Fibroblast of skin of scalp (primary cell): ENCODE data around the gene IL9.
"Not testable (repeated sequence)": the region's sequence is repeated elsewhere in the genome, so short reads cannot be mapped to it uniquely, and the experiment has no call there.

ENCODE experiments used
- DNase-seq: peaks from one replicate; pipeline ENCODE4 v3.0.0-alpha.2; 2013

Gene IL9

GRCh38 chr5:135867599-135867998 lies 28.0 kb downstream of the IL9 start:
- no peak for DNase-seq

- no peak for DNase-seq
Measured at GRCh38 chr5:135866016-135866415, 29.6 kb downstream of the IL9 start.

GRCh38 chr5:135864503-135865435 lies 30.9 kb downstream of the IL9 start:
- no peak for DNase-seq

- no peak for DNase-seq
Measured at GRCh38 chr5:135862744-135863143, 32.9 kb downstream of the IL9 start.

- no peak for DNase-seq
Measured at GRCh38 chr5:135862086-135862485, 33.6 kb downstream of the IL9 start.

- no peak for DNase-seq
Measured at GRCh38 chr5:135861641-135862040, 34.0 kb downstream of the IL9 start.

- no peak for DNase-seq
Measured at GRCh38 chr5:135859641-135860040, 36.0 kb downstream of the IL9 start.

- DNase-seq, result not testable (repeated sequence)
Measured at GRCh38 chr5:135859186-135859585, 36.5 kb downstream of the IL9 start.

GRCh38 chr5:135857630-135858311 lies 37.9 kb downstream of the IL9 start:
- no peak for DNase-seq

GRCh38 chr5:135851915-135852845 lies 43.5 kb downstream of the IL9 start:
- no peak for DNase-seq

GRCh38 chr5:135851186-135851914 lies 44.3 kb downstream of the IL9 start:
- DNase-seq, result no peak

- DNase-seq, result no peak
Measured at GRCh38 chr5:135850671-135851070, 45.0 kb downstream of the IL9 start.

- DNase-seq, result no peak
Measured at GRCh38 chr5:135850231-135850630, 45.4 kb downstream of the IL9 start.

GRCh38 chr5:135847976-135848375 lies 47.7 kb downstream of the IL9 start:
- no peak for DNase-seq

GRCh38 chr5:135846311-135846710 lies 49.3 kb downstream of the IL9 start:
- no peak for DNase-seq

- no peak for DNase-seq
Measured at GRCh38 chr5:135843571-135844337, 51.9 kb downstream of the IL9 start.

- DNase-seq, result no peak
Measured at GRCh38 chr5:135842737-135843136, 52.9 kb downstream of the IL9 start.
